Sigmoid colon (tissue), 7 donors: ENCODE measurements around the gene MRPS18A. TPM values are rescaled to one million over a fixed set of nuclear protein-coding genes. Genes with fewer than 3 reads are reported as not detected.
"Not testable (repeated sequence)": the region's sequence is repeated elsewhere in the genome, so short reads cannot be mapped to it uniquely, and the experiment has no call there.

Source experiments
- DNase-seq: peaks from one replicate; pipeline ENCODE4 v3.0.0-alpha.2; 2019
- H3K27ac ChIP-seq, 4 donors: fragments of 200-600 bp; sonication (generic); one replicate each; pipeline ENCODE4 v1.5.1; 2016 to 2019; ENCODE audit warnings: mild to moderate bottlenecking in 1 of 4
- H3K27me3 ChIP-seq, 3 donors: fragments of 200-600 bp; sonication (generic); one replicate each; pipeline ENCODE4 v1.5.1; 2019; ENCODE audit warnings: mild to moderate bottlenecking in 1 of 3
- H3K36me3 ChIP-seq, 4 donors: fragments of 200-600 bp; sonication (generic); one replicate each; pipeline ENCODE4 v1.5.1; 2016 to 2019
- H3K4me1 ChIP-seq, 4 donors: fragments of 200-600 bp; sonication (generic); one replicate each; pipeline ENCODE4 v1.5.1; 2017 to 2019
- H3K4me3 ChIP-seq, 4 donors: fragments of 200-600 bp; sonication (generic); one replicate each; pipeline ENCODE4 v1.5.1; 2017 to 2019; ENCODE audit warnings: mild to moderate bottlenecking in 2 of 4, moderate library complexity in 1 of 4
- H3K9me3 ChIP-seq, 4 donors: fragments of 200-600 bp in 3 of 4; sonication (generic) in 3 of 4; one replicate each; pipeline versions ENCODE4 v1.5.1 to v1.6.1; 2013 to 2019
- EP300 ChIP-seq, 4 donors: sonication (generic); formaldehyde crosslinking; IDR thresholded peaks; one replicate each; pipeline ENCODE4 v1.6.1; 2017; ENCODE audit warnings: antibody characterized with exemption in 4 of 4
- POLR2A ChIP-seq, 2 donors: fragments of 450-650 bp; IDR thresholded peaks; one replicate each; pipeline ENCODE4 v1.6.1; 2016; ENCODE audit warnings: antibody characterized with exemption in 2 of 2, mild to moderate bottlenecking in 2 of 2, moderate library complexity in 2 of 2
- POLR2AphosphoS5 ChIP-seq, 4 donors: sonication (generic); formaldehyde crosslinking; IDR thresholded peaks; one replicate each; pipeline ENCODE4 v1.6.1; 2017; ENCODE audit warnings: antibody characterized with exemption in 4 of 4
- WGBS, 2 donors: extraction: QIAGEN DNeasy Blood & Tissue Kit; methylation state at CpG; one replicate each; pipeline ENCODE4 v1.1.7; 2013; 5-methylcytosine and 5-hydroxymethylcytosine counted together
- intact Hi-C: fragments of 100-400 bp; cut with DNase I; formaldehyde crosslinking; loops from one replicate; pipeline ENCODE4 v1.15.1; 2023
- polyA plus RNA-seq, 3 donors: library from polyadenylated mRNA; stranded (reverse); fragments of 200-250 nt; gene quantifications; one replicate each; pipeline ENCODE4 v1.2.3, GENCODE V29; 2013
- total RNA-seq, 4 donors: library from RNA; depleted of rRNA; stranded (reverse); fragments of >200 nt; gene quantifications; one replicate each; pipeline ENCODE4 v1.1.0, GENCODE V29; 2016
- TF ChIP-seq, protein P1 (sequence below), 4 experiments: fragments of 450-650 bp in 3 of 4; fragments of 200-600 bp in 1 of 4; IDR thresholded peaks; one replicate each; pipeline ENCODE4 v1.5.1; 2016 to 2019; ENCODE audit warnings: antibody characterized with exemption in 4 of 4, mild to moderate bottlenecking in 3 of 4, moderate library complexity in 2 of 4
- donor health status: healthy with polysubstance abuse.
- donor health status: Bipolar disorder and iron deficiency.
- donor health status: healthy.

MRPS18A gene
- total and polyA plus RNA-seq, 7 donors = 28.8 to 93.2 (median 43.9) TPM

DNA sequence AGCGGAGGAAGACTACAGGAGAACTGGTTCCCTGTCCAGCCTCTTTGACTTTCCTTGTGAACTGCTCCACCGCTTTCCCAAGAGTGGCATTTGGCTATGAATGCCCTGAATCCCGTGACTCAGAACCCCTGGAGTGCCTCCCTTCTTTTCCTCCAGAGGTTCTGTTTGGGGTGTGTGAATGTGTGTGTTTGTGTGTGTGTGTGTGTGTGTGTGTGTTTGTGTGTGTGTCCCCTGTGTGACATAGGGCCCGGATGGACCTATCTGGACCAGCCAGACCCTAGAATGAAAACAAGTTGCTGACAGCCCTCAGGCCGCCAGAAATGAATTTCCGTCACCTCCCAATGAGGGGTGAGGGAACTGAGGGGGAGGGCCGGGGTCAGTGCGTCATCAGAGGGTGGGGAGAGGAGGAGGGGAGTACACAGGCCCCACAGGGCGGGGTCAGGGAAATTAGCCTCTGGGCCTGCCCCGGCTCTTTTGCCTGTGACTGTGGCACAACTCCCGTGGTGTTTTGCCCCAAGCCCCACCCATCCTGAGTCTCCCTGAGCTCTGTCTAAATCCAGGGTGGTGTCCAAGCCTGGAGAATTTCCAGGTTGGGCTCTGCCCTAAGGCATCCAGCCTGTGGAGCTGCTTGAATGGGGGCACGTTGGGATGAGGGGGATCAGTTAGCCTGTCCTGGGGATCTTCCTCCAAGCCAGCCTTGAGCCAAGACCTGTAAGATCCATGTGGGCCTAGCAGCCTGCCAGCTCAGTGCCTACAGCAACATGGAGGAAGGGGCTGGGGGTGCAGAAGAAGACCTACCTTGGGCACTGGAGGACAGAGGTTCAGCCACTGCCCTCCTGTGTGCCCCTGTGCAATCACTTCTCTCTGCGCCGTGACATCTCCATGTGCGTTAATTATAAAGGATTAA is 15.2 kb upstream of the MRPS18A start:
- H3K4me3 ChIP-seq = no peak overlapping the region
- no peaks in the 10 kb centered on the region for H3K9me3 ChIP-seq
- H3K36me3 ChIP-seq = no peaks in the 10 kb centered on the region
- no peaks in the 10 kb centered on the region for H3K27me3 ChIP-seq
- peaks cover 0 to 30% (median 25%) of the 10 kb centered on the region in 4 donors for H3K4me1 ChIP-seq
- H3K27ac ChIP-seq = peak overlapping the region; percentile 70 to 84 (median 78)
- TF ChIP-seq EP300 (IDR thresholded peaks at IDR 0.05) (peak in 2 of 4 donors; percentile 20 to 33), POLR2A (IDR thresholded peaks at IDR 0.05) (peak in 1 of 2 donors; percentile 66), POLR2AphosphoS5 (IDR thresholded peaks at IDR 0.05) (peak; percentile 30 to 72 (median 46))
- TF ChIP-seq, protein P1, sequence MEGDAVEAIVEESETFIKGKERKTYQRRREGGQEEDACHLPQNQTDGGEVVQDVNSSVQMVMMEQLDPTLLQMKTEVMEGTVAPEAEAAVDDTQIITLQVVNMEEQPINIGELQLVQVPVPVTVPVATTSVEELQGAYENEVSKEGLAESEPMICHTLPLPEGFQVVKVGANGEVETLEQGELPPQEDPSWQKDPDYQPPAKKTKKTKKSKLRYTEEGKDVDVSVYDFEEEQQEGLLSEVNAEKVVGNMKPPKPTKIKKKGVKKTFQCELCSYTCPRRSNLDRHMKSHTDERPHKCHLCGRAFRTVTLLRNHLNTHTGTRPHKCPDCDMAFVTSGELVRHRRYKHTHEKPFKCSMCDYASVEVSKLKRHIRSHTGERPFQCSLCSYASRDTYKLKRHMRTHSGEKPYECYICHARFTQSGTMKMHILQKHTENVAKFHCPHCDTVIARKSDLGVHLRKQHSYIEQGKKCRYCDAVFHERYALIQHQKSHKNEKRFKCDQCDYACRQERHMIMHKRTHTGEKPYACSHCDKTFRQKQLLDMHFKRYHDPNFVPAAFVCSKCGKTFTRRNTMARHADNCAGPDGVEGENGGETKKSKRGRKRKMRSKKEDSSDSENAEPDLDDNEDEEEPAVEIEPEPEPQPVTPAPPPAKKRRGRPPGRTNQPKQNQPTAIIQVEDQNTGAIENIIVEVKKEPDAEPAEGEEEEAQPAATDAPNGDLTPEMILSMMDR (IDR thresholded peaks at IDR 0.05) = no peak
- peak; percentile 96 for DNase-seq
- WGBS, 2 donors = 26 to 43% methylated on average over 15 of the region's 15 CpGs
- intact Hi-C loops = loop anchor here (5.0 kb wide), 1 partner anchor 75 kb away; the partner anchor contains the start of gene GTPBP2

DNA sequence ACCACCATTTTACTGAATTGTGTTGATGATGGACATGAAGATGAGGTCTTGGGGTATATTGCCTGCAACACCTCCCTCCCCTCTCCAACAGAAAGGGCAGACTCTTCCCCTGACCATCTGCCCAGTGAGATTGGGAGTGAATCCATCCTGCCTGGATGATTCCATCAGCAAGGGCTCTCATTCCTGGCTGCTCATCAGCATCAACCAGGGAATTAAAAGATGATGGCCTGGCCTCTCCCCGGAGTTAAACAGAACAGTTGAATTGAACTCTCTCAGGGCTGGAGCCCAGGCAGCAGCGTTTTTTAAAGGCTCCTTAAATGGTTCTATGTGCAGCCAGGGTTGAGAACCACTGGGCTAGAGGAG is 14.6 kb upstream of the MRPS18A start:
- intact Hi-C loops = loop anchor here (5.0 kb wide), 1 partner anchor 75 kb away; the partner anchor contains the start of gene GTPBP2
- Histone ChIP-seq H3K27me3 (no peaks in the 10 kb centered on the region), H3K4me1 (peaks cover 0 to 30% (median 25%) of the 10 kb centered on the region in 4 donors), H3K9me3 (no peaks in the 10 kb centered on the region), H3K4me3 (no peak overlapping the region), H3K36me3 (no peaks in the 10 kb centered on the region), H3K27ac (peak overlapping the region; percentile 70 to 84 (median 78))
- TF ChIP-seq EP300 (IDR thresholded peaks at IDR 0.05) (no peak), POLR2A (IDR thresholded peaks at IDR 0.05) (no peak), POLR2AphosphoS5 (IDR thresholded peaks at IDR 0.05) (no peak)
- TF ChIP-seq, protein P1 (IDR thresholded peaks at IDR 0.05) = no peak
- no peak for DNase-seq
- WGBS, 2 donors = 21 to 36% methylated on average over 2 of the region's 2 CpGs

DNA sequence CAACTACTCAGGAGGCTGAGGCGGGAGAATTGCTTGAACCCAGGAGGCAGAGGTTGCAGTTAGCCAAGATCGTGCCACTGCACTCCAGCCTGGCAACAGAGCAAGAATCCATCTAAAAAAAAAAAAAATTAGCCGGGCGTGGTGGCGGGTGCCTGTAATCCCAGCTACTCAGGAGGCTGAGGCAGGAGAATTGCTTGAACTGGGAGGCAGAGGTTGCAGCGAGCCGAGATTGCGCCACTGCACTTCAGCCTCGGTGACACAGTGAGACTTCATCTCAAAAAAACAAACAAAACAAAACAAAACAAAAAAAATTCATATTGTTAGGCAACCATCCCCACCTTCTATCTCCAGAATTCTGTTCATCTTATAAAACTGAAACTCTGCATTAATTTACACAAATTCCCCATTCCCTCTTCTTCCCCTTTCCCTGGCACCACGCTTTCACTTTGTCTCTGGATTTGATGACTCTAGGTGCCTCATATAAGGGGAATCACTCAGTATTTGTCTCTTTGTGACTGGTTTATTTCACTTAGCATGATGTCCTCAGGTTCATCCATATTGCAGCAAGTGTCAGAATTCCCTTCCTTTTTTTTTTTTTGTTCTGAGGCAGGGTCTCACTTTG is 13.5 kb upstream of the MRPS18A start:
- intact Hi-C loops = loop anchor here (5.0 kb wide), 1 partner anchor 74 kb away; the partner anchor contains the start of gene GTPBP2
- not testable (repeated sequence) for H3K9me3 ChIP-seq, H3K4me3 ChIP-seq, DNase-seq, H3K27me3 ChIP-seq, H3K36me3 ChIP-seq
- WGBS, 2 donors = 79 to 88% methylated on average over 10 of the region's 10 CpGs
- H3K27ac ChIP-seq = peak overlapping the region in 1 of 4 donors; percentile 84
- H3K4me1 ChIP-seq = peaks cover 0 to 24% (median 18%) of the 10 kb centered on the region in 4 donors

DNA sequence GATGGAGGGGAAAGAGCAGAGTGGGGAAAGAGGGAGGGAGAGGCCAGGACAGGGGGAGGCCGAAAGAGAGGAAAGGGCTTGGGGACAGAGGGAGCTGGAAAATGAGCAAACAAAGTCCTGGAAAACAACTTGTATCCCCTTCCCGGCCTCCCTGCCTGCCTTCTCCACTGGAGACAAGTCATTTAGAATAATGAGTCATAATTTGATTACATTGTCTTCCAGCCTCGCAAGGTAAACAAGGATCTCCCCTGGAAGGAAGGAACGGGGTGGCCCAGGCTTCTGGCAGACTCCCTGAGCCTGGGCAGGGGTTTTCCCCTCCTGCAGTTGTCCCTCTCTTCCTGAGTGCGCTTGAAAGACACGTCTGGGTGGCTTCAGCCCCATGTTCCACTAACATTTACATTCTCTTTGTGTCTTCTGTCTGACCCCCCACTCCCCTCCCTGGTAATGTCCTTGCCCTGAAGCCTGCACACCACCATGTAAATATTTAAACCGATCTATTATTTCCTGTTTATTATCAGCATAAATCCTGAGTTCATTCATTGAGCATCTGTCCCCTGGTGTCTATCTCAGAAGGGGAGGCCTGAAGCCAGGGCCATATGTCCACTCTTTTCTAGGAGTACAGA is 12.1 kb upstream of the MRPS18A start:
- Histone ChIP-seq H3K27ac (peak overlapping the region in 1 of 4 donors; percentile 18), H3K4me1 (peaks cover 0 to 18% (median 15%) of the 10 kb centered on the region in 4 donors), H3K4me3 (no peak overlapping the region), H3K9me3 (no peaks in the 10 kb centered on the region), H3K36me3 (no peaks in the 10 kb centered on the region), H3K27me3 (no peaks in the 10 kb centered on the region)
- intact Hi-C loops = loop anchor here (5.0 kb wide), 1 partner anchor 72 kb away; the partner anchor contains the start of gene GTPBP2
- TF ChIP-seq, protein P1 (IDR thresholded peaks at IDR 0.05) = no peak
- no peak for TF ChIP-seq POLR2AphosphoS5 (IDR thresholded peaks at IDR 0.05)
- no peak for TF ChIP-seq POLR2A (IDR thresholded peaks at IDR 0.05)
- WGBS, 2 donors = 9 to 57% methylated on average over 7 of the region's 7 CpGs
- no peak for DNase-seq
